HepG2 (cell line): ENCODE measurements around the gene CAMSAP2. TPM values are rescaled to one million over a fixed set of nuclear protein-coding genes. Genes with fewer than 3 reads are reported as not detected.
A peak's percentile ranks its signal among the peaks of the same experiment; 100 is the strongest.

Experiments
- FOXP1 ChIP-seq, 2 experiments: fragments of 450-650 bp in 1 of 2; IDR thresholded peaks; 2 replicates each; pipeline ENCODE4 v1.6.1; 2017 to 2018; ENCODE audit warnings: antibody characterized with exemption in 1 of 2
- NR2F2 ChIP-seq: IDR thresholded peaks from 2 replicates; pipeline ENCODE4 v1.6.1; 2012; ENCODE audit warnings: low read depth, inconsistent platforms, borderline replicate concordance
- RXRA ChIP-seq: sonication (generic); formaldehyde crosslinking; IDR thresholded peaks from 2 replicates; pipeline ENCODE4 v1.5.1; 2020; ENCODE audit warnings: missing genetic modification reagents
- ZMYM4 ChIP-seq: sonication (generic); formaldehyde crosslinking; IDR thresholded peaks from 2 replicates; pipeline ENCODE4 v1.8.1; 2023; ENCODE audit warnings: mild to moderate bottlenecking, missing genetic modification reagents
- ZNF572 ChIP-seq: sonication (generic); formaldehyde crosslinking; IDR thresholded peaks from 2 replicates; pipeline ENCODE4 v1.5.1; 2020; ENCODE audit warnings: mild to moderate bottlenecking, missing genetic modification reagents
- ZNF609 ChIP-seq: sonication (generic); formaldehyde crosslinking; IDR thresholded peaks from 2 replicates; pipeline ENCODE4 v1.4.0; 2020; ENCODE audit warnings: mild to moderate bottlenecking, missing genetic modification reagents, borderline replicate concordance
- ZNF670 ChIP-seq: sonication (generic); formaldehyde crosslinking; IDR thresholded peaks from 2 replicates; pipeline ENCODE4 v1.8.0; 2022; ENCODE audit warnings: mild to moderate bottlenecking, missing genetic modification reagents, borderline replicate concordance
- ZNF674 ChIP-seq: sonication (generic); formaldehyde crosslinking; IDR thresholded peaks from 2 replicates; pipeline ENCODE4 v1.5.0; 2020; ENCODE audit warnings: low read depth, mild to moderate bottlenecking, missing genetic modification reagents
- polyA plus RNA-seq, 8 experiments: library from polyadenylated mRNA; depleted of rRNA in 3 of 8; stranded (reverse) in 7 of 8; unstranded in 1 of 8; fragments of >200 nt; fragmentation: Illumina TruSeq in 4 of 8; extraction: Trizol in 4 of 8; gene quantifications; 2 replicates each; pipeline versions ENCODE4 v1.2.1 to v1.2.3, GENCODE V29; 2011 to 2016; ENCODE audit warnings: low read depth in 4 of 8, missing spikeins in 1 of 8, mixed read lengths in 1 of 8; ENCODE audit not compliant: insufficient read depth in 1 of 8
- total RNA-seq, 5 experiments: library from RNA; depleted of rRNA; stranded (reverse); fragments of >200 nt; fragmentation: Illumina TruSeq; extraction: Trizol; gene quantifications; 2 replicates each; pipeline ENCODE4 v1.2.3, GENCODE V29; 2016; ENCODE audit warnings: low read depth in 1 of 5
- TF ChIP-seq, protein P1 (sequence below): sonication (generic); formaldehyde crosslinking; IDR thresholded peaks from 2 replicates; pipeline ENCODE4 v1.8.0; 2022; ENCODE audit warnings: missing genetic modification reagents, mild to moderate bottlenecking, moderate library complexity, borderline replicate concordance

CAMSAP2 gene
- total and polyA plus RNA-seq, 2 of the 13 experiments (the other 11 are each of a cell fraction or from before 2014, with no cell fraction given) = 3.4 to 8.2 TPM

GRCh38 chr1:200905411-200906052, 166.8 kb downstream of the CAMSAP2 start (continued):
- TF ChIP-seq RXRA (CRISPR knock-in tag) (peak; percentile 70; the same call in 1 of the 2 replicates), ZNF674 (no peak), NR2F2 (peak; percentile 77), FOXP1 (IDR thresholded peaks at IDR 0.05) (0 out of 2 replicates have a peak, but pooled peaks have one; percentile 39), FOXP1 (CRISPR knock-in tag; IDR thresholded peaks at IDR 0.05) (peak; percentile 69; the same call in 1 of the 2 replicates), ZNF670 (CRISPR knock-in tag) (no peak), ZNF609 (CRISPR knock-in tag) (peak; percentile 58; the same call in 1 of the 2 replicates), ZNF572 (CRISPR knock-in tag) (no peak), ZMYM4 (no peak)
- TF ChIP-seq, protein P1, sequence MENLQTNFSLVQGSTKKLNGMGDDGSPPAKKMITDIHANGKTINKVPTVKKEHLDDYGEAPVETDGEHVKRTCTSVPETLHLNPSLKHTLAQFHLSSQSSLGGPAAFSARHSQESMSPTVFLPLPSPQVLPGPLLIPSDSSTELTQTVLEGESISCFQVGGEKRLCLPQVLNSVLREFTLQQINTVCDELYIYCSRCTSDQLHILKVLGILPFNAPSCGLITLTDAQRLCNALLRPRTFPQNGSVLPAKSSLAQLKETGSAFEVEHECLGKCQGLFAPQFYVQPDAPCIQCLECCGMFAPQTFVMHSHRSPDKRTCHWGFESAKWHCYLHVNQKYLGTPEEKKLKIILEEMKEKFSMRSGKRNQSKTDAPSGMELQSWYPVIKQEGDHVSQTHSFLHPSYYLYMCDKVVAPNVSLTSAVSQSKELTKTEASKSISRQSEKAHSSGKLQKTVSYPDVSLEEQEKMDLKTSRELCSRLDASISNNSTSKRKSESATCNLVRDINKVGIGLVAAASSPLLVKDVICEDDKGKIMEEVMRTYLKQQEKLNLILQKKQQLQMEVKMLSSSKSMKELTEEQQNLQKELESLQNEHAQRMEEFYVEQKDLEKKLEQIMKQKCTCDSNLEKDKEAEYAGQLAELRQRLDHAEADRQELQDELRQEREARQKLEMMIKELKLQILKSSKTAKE = peak; percentile 65; the same call in 1 of the 2 replicates
- TF ChIP-seq, all 625 proteins: peak for 45
